Stimulated activated CD4-positive, alpha-beta T cell treated with anti-CD3 and anti-CD28 coated beads, Interleukin-4, amount 100 ng/mL, for 1 hour (primary cell): Measurements from ENCODE around the gene CHD3.

Experiments
- DNase-seq: peaks from one replicate; pipeline ENCODE4 v3.0.0-alpha.2; 2020

CHD3 gene

GRCh38 chr17:7903154-7904103 lies 14.8 kb downstream of the CHD3 start:
- DNase-seq = no peak

- DNase-seq = no peak
These were observed 20.5 kb downstream of the CHD3 start for GRCh38 chr17:7909089-7909488.

- no peak for DNase-seq
These were observed 21.7 kb downstream of the CHD3 start for GRCh38 chr17:7910281-7910680.

- no peak for DNase-seq
These were observed 22.1 kb downstream of the CHD3 start for GRCh38 chr17:7910711-7911110.

GRCh38 chr17:7911116-7911515 lies 22.5 kb downstream of the CHD3 start:
- DNase-seq = no peak

- no peak for DNase-seq
These were observed 24.4 kb downstream of the CHD3 start for GRCh38 chr17:7912927-7913524.

GRCh38 chr17:7915179-7915610 lies 26.6 kb downstream of the CHD3 start:
- no peak for DNase-seq

- DNase-seq = peak; percentile 85
These were observed 27.2 kb downstream of the CHD3 start, which contains the start of gene RNF227 for GRCh38 chr17:7915611-7916384. RNF227 (minus strand) TSS chr17:7916289; CDS start chr17:7916195, 94 bp downstream.

- DNase-seq = no peak
These were observed 27.7 kb downstream of the CHD3 start for GRCh38 chr17:7916385-7916682.

- DNase-seq = no peak
These were observed 28.2 kb downstream of the CHD3 start for GRCh38 chr17:7916808-7917207.

- no peak for DNase-seq
These were observed 33.8 kb downstream of the CHD3 start for GRCh38 chr17:7922269-7922844.

GRCh38 chr17:7922845-7923628 lies 34.4 kb downstream of the CHD3 start:
- peak; percentile 86 for DNase-seq

- no peak for DNase-seq
These were observed 39.0 kb downstream of the CHD3 start for GRCh38 chr17:7927596-7927995.

GRCh38 chr17:7929158-7930023 lies 40.8 kb downstream of the CHD3 start, which contains the start of gene KCNAB3:
KCNAB3 (minus strand) TSS chr17:7929856; CDS start chr17:7929435, 421 bp downstream.
- peak; percentile 62 for DNase-seq

- no peak for DNase-seq
These were observed 42.4 kb downstream of the CHD3 start for GRCh38 chr17:7930841-7931631.

GRCh38 chr17:7931709-7932482 lies 43.3 kb downstream of the CHD3 start, which contains the start of the genes CNTROB and TRAPPC1:
CNTROB (plus strand) TSS chr17:7932206; CDS start chr17:7933080, 874 bp downstream.
TRAPPC1 (minus strand) TSS chr17:7931946; CDS start chr17:7931829, 117 bp downstream.
- peak; percentile 99 for DNase-seq

GRCh38 chr17:7932483-7932891 lies 43.9 kb downstream of the CHD3 start:
- DNase-seq = no peak

- DNase-seq = no peak
These were observed 44.4 kb downstream of the CHD3 start for GRCh38 chr17:7932949-7933348.

- DNase-seq = no peak
These were observed 47.3 kb downstream of the CHD3 start for GRCh38 chr17:7935859-7936258.
